Lung (tissue), 12 donors: ENCODE data around the gene BDH1. TPM values are rescaled to one million over a fixed set of nuclear protein-coding genes. Genes with fewer than 3 reads are reported as not detected.

Experiments used
- ATAC-seq: fragments of 200-7000 bp; cut with Tn5 transposase; one replicate; pipeline ENCODE4 v1.9.1; 2020; ENCODE audit warnings: moderate number of reproducible peaks; ENCODE audit not compliant: insufficient read depth, low FRiP score
- DNase-seq, 3 donors: peaks; one replicate each; pipeline ENCODE4 v3.0.0-alpha.2; 2013 to 2017
- H3K27ac ChIP-seq, 2 donors: one replicate each; pipeline ENCODE4 v1.5.1; 2013; ENCODE audit warnings: mild to moderate bottlenecking in 2 of 2, moderate library complexity in 2 of 2, control low read depth in 1 of 2, inconsistent platforms in 1 of 2, low read depth in 1 of 2, low read length in 1 of 2
- H3K27me3 ChIP-seq, 3 donors: one replicate each; pipeline ENCODE4 v1.5.1; 2013; ENCODE audit warnings: low read length in 2 of 3; ENCODE audit not compliant: control insufficient read depth in 3 of 3, insufficient read depth in 3 of 3
- H3K36me3 ChIP-seq, 4 donors: one replicate each; pipeline ENCODE4 v1.5.1; 2013; ENCODE audit warnings: low read length in 4 of 4, mild to moderate bottlenecking in 1 of 4, moderate library complexity in 1 of 4; ENCODE audit not compliant: control insufficient read depth in 4 of 4, insufficient read depth in 4 of 4
- H3K4me1 ChIP-seq, 5 donors: one replicate each; pipeline ENCODE4 v1.5.1; 2013; ENCODE audit warnings: low read length in 5 of 5, mild to moderate bottlenecking in 2 of 5, moderate library complexity in 1 of 5; ENCODE audit not compliant: control insufficient read depth in 5 of 5, insufficient read depth in 5 of 5
- H3K4me3 ChIP-seq: one replicate; pipeline ENCODE4 v1.5.1; 2013; ENCODE audit warnings: mild to moderate bottlenecking, control low read depth, moderate library complexity
- H3K9ac ChIP-seq, 2 donors: one replicate each; pipeline ENCODE4 v1.5.1; 2013; ENCODE audit warnings: low read length in 2 of 2, control low read depth in 1 of 2; ENCODE audit not compliant: insufficient read depth in 1 of 2
- H3K9me3 ChIP-seq, 4 donors: one replicate each; pipeline ENCODE4 v1.5.1; 2013; ENCODE audit warnings: low read length in 3 of 4, mild to moderate bottlenecking in 1 of 4, moderate library complexity in 1 of 4; ENCODE audit not compliant: control insufficient read depth in 4 of 4, insufficient read depth in 3 of 4
- WGBS, 2 donors: extraction: QIAGEN DNeasy Blood & Tissue Kit; methylation state at CpG; one replicate each; pipeline ENCODE4 v1.1.7; 2013; 5-methylcytosine and 5-hydroxymethylcytosine counted together
- polyA plus RNA-seq, 2 donors: library from polyadenylated mRNA; stranded (reverse); fragments of 200-250 nt; gene quantifications; one replicate each; pipeline ENCODE4 v1.2.1, GENCODE V29; 2013
- total RNA-seq, 2 donors: library from RNA; depleted of rRNA in 1 of 2; stranded (reverse); fragments of >200 nt in 1 of 2; gene quantifications; one replicate each; pipeline ENCODE4 v1.2.1, GENCODE V29; 2014 to 2021
- TF ChIP-seq, protein P1 (sequence below): IDR thresholded peaks from 2 replicates; pipeline ENCODE4 v1.5.1; 2012; ENCODE audit warnings: mild to moderate bottlenecking; ENCODE audit errors: control extremely low read depth, extremely low read depth
- donor health status: control.
- donor health status: control.
- donor health status: Bipolar disorder and iron deficiency.
- donor health status: healthy.
- donor health status: DM: yes; HTN: yes; CAD: no.

Gene BDH1
- total and polyA plus RNA-seq, 4 donors, result 14.3 to 32.8 (median 17.0) TPM

- no peaks in the 10 kb centered on the region for H3K27me3 ChIP-seq
- no peak for DNase-seq
- H3K4me1 ChIP-seq, result peaks cover 0 to 7% (median 0%) of the 10 kb centered on the region in 5 donors
- no peak overlapping the region for H3K4me3 ChIP-seq
- H3K9me3 ChIP-seq, result no peaks in the 10 kb centered on the region
- no peak for ATAC-seq
- no peaks in the 10 kb centered on the region for H3K36me3 ChIP-seq
- 89 to 100% methylated on average over 1 of the region's 1 CpG for WGBS, 2 donors
- TF ChIP-seq, protein P1, sequence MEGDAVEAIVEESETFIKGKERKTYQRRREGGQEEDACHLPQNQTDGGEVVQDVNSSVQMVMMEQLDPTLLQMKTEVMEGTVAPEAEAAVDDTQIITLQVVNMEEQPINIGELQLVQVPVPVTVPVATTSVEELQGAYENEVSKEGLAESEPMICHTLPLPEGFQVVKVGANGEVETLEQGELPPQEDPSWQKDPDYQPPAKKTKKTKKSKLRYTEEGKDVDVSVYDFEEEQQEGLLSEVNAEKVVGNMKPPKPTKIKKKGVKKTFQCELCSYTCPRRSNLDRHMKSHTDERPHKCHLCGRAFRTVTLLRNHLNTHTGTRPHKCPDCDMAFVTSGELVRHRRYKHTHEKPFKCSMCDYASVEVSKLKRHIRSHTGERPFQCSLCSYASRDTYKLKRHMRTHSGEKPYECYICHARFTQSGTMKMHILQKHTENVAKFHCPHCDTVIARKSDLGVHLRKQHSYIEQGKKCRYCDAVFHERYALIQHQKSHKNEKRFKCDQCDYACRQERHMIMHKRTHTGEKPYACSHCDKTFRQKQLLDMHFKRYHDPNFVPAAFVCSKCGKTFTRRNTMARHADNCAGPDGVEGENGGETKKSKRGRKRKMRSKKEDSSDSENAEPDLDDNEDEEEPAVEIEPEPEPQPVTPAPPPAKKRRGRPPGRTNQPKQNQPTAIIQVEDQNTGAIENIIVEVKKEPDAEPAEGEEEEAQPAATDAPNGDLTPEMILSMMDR, result no peak
- H3K27ac ChIP-seq, result no peak overlapping the region
- H3K9ac ChIP-seq, result no peak overlapping the region
Measured at GRCh38 chr3:197486861-197487260, 68.9 kb downstream of the BDH1 start.

- WGBS, 2 donors, result 91 to 93% methylated on average over 5 of the region's 5 CpGs
Measured at GRCh38 chr3:197485143-197485542, 70.6 kb downstream of the BDH1 start.

GRCh38 chr3:197484204-197484901, 71.4 kb downstream of the BDH1 start:
- Histone ChIP-seq H3K9me3 (no peaks in the 10 kb centered on the region), H3K4me3 (no peak overlapping the region), H3K4me1 (no peaks in the 10 kb centered on the region), H3K36me3 (no peaks in the 10 kb centered on the region), H3K9ac (no peak overlapping the region), H3K27ac (no peak overlapping the region), H3K27me3 (no peaks in the 10 kb centered on the region)
- TF ChIP-seq, protein P1, result no peak
- WGBS, 2 donors, result 89 to 92% methylated on average over 12 of the region's 12 CpGs
- DNase-seq, result no peak
- no peak for ATAC-seq

More at GRCh38 chr3:197485143-197485542, 70.6 kb downstream of the BDH1 start:
- no peak for DNase-seq
- TF ChIP-seq, protein P1, result no peak
- Histone ChIP-seq H3K27me3 (no peaks in the 10 kb centered on the region), H3K9ac (no peak overlapping the region), H3K27ac (no peak overlapping the region), H3K4me1 (peaks cover 0 to 2% (median 0%) of the 10 kb centered on the region in 5 donors), H3K4me3 (no peak overlapping the region), H3K36me3 (no peaks in the 10 kb centered on the region), H3K9me3 (no peaks in the 10 kb centered on the region)
- ATAC-seq, result no peak
